HCT116 (cell line): ENCODE data around the gene CDS1. TPM values are rescaled to one million over a fixed set of nuclear protein-coding genes. Genes with fewer than 3 reads are reported as not detected.

ENCODE experiments used
- ATAC-seq: fragments of 200-7000 bp; cut with Tn5 transposase; 2 replicates; pipeline ENCODE4 v1.9.1; 2020; ENCODE audit warnings: mild to moderate bottlenecking, moderate library complexity
- BruUV-seq: library from RNA; stranded (reverse); fragments of 400-500 nt; replicated peaks from 2 replicates; lab custom pipeline; 2021; lab: Mats Ljungman, UMichigan
- CTCF ChIA-PET: fragments of 300-600 bp; sonication (Branson Sonifier 250); formaldehyde crosslinking; loops from one replicate; lab custom pipeline; 2021; ENCODE audit warnings: antibody characterized with exemption; lab: Charles Lee
- POLR2A ChIA-PET: fragments of 300-600, 350-600 bp; sonication (Branson Sonifier 250); formaldehyde crosslinking; loops from one replicate; lab custom pipeline; 2021; ENCODE audit warnings: antibody characterized with exemption; lab: Charles Lee
- RAD21 ChIA-PET, 2 experiments: fragments of 300-600 bp; sonication (Branson Sonifier 250); formaldehyde crosslinking; loops; one replicate each; lab custom pipeline; 2023; ENCODE audit warnings: low total read pairs in 2 of 2; ENCODE audit not compliant: uncharacterized antibody in 2 of 2, unreplicated experiment in 2 of 2, low non-redundant PET in 1 of 2; lab: Charles Lee
- DNase-seq: peaks from one replicate; pipeline ENCODE4 v3.0.0-alpha.2; 2010; ENCODE audit warnings: low read depth, low spot score
- H2AFZ ChIP-seq: fragments of 200-600 bp; shearing (Covaris generic), sonication (generic); 2 replicates; pipeline ENCODE4 v1.6.1; 2017; ENCODE audit warnings: low read depth, mixed run types, mixed read lengths, antibody characterized with exemption, low read length; ENCODE audit not compliant: poor library complexity, severe bottlenecking
- H3K27ac ChIP-seq: 2 replicates; pipeline ENCODE4 v1.5.1; 2012; ENCODE audit warnings: low read depth, low read length
- H3K27me3 ChIP-seq: fragments of 200-600 bp; sonication (generic); 2 replicates; pipeline ENCODE4 v1.6.1; 2016; ENCODE audit warnings: mixed run types, low read length, mixed read lengths; ENCODE audit not compliant: insufficient read depth
- H3K36me3 ChIP-seq, 2 experiments: fragments of 200-500 bp in 1 of 2; fragments of 200-600 bp in 1 of 2; sonication (Bioruptor generic) in 1 of 2; sonication (generic) in 1 of 2; 2 replicates each; pipeline versions ENCODE4 v1.5.1 to v1.6.1; 2014 to 2016; ENCODE audit warnings: low read length in 2 of 2, inconsistent platforms in 1 of 2, mixed read lengths in 1 of 2, mixed run types in 1 of 2; ENCODE audit not compliant: insufficient read depth in 2 of 2, control insufficient read depth in 1 of 2
- H3K4me1 ChIP-seq, 2 experiments: fragments of 200-600 bp in 1 of 2; sonication (generic) in 1 of 2; 2 replicates each; pipeline versions ENCODE4 v1.5.1 to v1.6.1; 2012 to 2017; ENCODE audit warnings: low read length in 2 of 2, inconsistent platforms in 1 of 2, mild to moderate bottlenecking in 1 of 2, mixed read lengths in 1 of 2, mixed run types in 1 of 2, moderate library complexity in 1 of 2; ENCODE audit not compliant: insufficient read depth in 2 of 2, control insufficient read depth in 1 of 2
- H3K4me2 ChIP-seq: fragments of 200-600 bp; sonication (generic); 2 replicates; pipeline ENCODE4 v1.6.1; 2017; ENCODE audit warnings: mixed run types, low read length, mixed read lengths
- H3K4me3 ChIP-seq, 2 experiments: fragments of 200-600 bp in 1 of 2; sonication (generic) in 1 of 2; replicated peaks in 1 of 2; 2 replicates each; pipeline ENCODE4 v1.5.1; 2011 to 2016; ENCODE audit warnings: low read length in 2 of 2, control low read depth in 1 of 2, low read depth in 1 of 2, mild to moderate bottlenecking in 1 of 2, mixed read lengths in 1 of 2, mixed run types in 1 of 2
- H3K79me2 ChIP-seq: fragments of 200-600 bp; sonication (generic); 2 replicates; pipeline ENCODE4 v1.6.1; 2017; ENCODE audit warnings: mild to moderate bottlenecking, mixed run types, low read length, moderate library complexity, mixed read lengths; ENCODE audit not compliant: insufficient read depth
- H3K9ac ChIP-seq: fragments of 200-600 bp; sonication (generic); 2 replicates; pipeline ENCODE4 v1.6.1; 2016; ENCODE audit warnings: low read length, mixed read lengths
- H3K9me2 ChIP-seq: fragments of 200-600 bp; sonication (generic), shearing (Covaris generic); 2 replicates; pipeline ENCODE4 v1.6.1; 2017; ENCODE audit warnings: mixed run types, mild to moderate bottlenecking, moderate library complexity; ENCODE audit not compliant: insufficient read depth
- H3K9me3 ChIP-seq, 2 experiments: fragments of 200-500 bp in 1 of 2; fragments of 200-600 bp in 1 of 2; sonication (Bioruptor generic) in 1 of 2; sonication (generic) in 1 of 2; 2 replicates each; pipeline ENCODE4 v1.6.1; 2014 to 2017; ENCODE audit warnings: low read length in 2 of 2, mixed read lengths in 2 of 2, inconsistent platforms in 1 of 2, low read depth in 1 of 2, mild to moderate bottlenecking in 1 of 2, mixed run types in 1 of 2, moderate library complexity in 1 of 2; ENCODE audit not compliant: control insufficient read depth in 1 of 2, insufficient read depth in 1 of 2
- H4K20me1 ChIP-seq: fragments of 200-600 bp; sonication (generic), shearing (Covaris generic); 2 replicates; pipeline ENCODE4 v1.6.1; 2017; ENCODE audit warnings: mixed run types, mild to moderate bottlenecking, moderate library complexity; ENCODE audit not compliant: insufficient read depth
- CEBPB ChIP-seq: IDR thresholded peaks from 2 replicates; pipeline ENCODE4 v1.6.1; 2012; ENCODE audit warnings: low read depth
- EGR1 ChIP-seq: IDR thresholded peaks from 2 replicates; pipeline ENCODE4 v1.6.1; 2012; ENCODE audit warnings: low read depth
- FOSL1 ChIP-seq: IDR thresholded peaks from 2 replicates; pipeline ENCODE4 v1.6.1; 2012; ENCODE audit warnings: low read depth
- SP1 ChIP-seq: IDR thresholded peaks from 2 replicates; pipeline ENCODE4 v1.6.1; 2012; ENCODE audit warnings: low read depth
- TCF7L2 ChIP-seq: IDR thresholded peaks from 2 replicates; pipeline ENCODE4 v1.7.0; 2011; ENCODE audit warnings: borderline replicate concordance, inconsistent platforms; ENCODE audit not compliant: insufficient read depth, insufficient read length; ENCODE audit errors: extremely low read depth
- ZNF274 ChIP-seq: fragments of 200-500 bp; sonication (Bioruptor generic); IDR thresholded peaks from 2 replicates; pipeline ENCODE4 v1.6.1; 2014; ENCODE audit warnings: mild to moderate bottlenecking, low read depth, low read length, inconsistent platforms
- intact Hi-C: fragments of 100-400 bp; cut with micrococcal nuclease; formaldehyde crosslinking; loops from 2 replicates; pipeline ENCODE4 v1.10.0; 2022
- total RNA-seq: library from RNA; stranded (reverse); gene quantifications from one replicate; pipeline ENCODE4 v1.2.1, GENCODE V29; 2021; ENCODE audit not compliant: unreplicated experiment
- TF ChIP-seq, protein P1 (sequence below), 3 experiments: fragments of 200-600 bp in 1 of 3; sonication (generic) in 1 of 3; IDR thresholded peaks in 2 of 3; conservative IDR thresholded peaks in 1 of 3; 2 replicates each; pipeline ENCODE4 v1.5.1; 2012 to 2017; ENCODE audit warnings: low read depth in 2 of 3, low read length in 2 of 3, antibody characterized with exemption in 1 of 3, borderline replicate concordance in 1 of 3, control low read depth in 1 of 3, mild to moderate bottlenecking in 1 of 3, mixed read lengths in 1 of 3, mixed run types in 1 of 3, moderate library complexity in 1 of 3; ENCODE audit not compliant: insufficient read depth in 1 of 3

Gene CDS1
- total RNA-seq, 1 experiment from 2014 or later: 14.6 TPM

DNA sequence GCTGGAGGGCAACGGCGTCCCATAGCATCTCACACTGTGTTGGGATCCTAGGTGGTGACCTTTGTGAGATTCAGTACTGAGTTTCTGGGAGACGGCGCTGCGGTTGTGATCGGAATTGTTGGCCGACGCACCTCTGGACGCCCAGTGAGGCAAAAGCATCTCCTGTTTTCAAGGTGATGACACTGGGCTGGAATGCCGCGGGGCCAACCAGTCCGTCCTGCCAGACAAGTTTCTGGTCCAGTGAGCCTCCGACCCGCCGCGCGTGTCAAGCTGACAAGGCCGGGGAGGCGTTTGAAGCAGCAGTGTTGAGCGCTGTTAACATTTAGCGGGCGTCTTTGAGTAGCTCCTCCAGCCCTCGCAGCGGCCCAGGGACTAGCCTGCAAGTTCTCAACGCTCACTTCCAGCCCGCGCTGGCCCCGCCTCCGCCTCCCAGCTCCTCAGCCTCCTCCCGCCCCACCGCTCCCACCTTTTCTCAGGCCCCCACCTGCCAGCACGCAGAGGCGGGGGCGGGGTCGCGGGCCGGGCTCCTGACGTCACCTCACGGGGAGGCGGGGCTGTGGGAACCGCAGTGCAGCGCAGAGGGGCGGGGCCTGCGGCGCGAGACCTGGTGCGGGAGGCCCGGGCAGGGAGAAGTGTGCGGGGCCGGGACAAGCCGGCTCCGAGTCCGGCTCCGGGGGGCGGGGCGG, 482 bp upstream of the CDS1 start (continued):
- TF ChIP-seq FOSL1 (0 out of 2 replicates have a peak, but pooled peaks have one; percentile 50), SP1 (peak; percentile 96), CEBPB (peak; percentile 74), TCF7L2 (peak; percentile 74), EGR1 (peak; percentile 90)
- TF ChIP-seq, all 23 proteins: peak for 14

DNA sequence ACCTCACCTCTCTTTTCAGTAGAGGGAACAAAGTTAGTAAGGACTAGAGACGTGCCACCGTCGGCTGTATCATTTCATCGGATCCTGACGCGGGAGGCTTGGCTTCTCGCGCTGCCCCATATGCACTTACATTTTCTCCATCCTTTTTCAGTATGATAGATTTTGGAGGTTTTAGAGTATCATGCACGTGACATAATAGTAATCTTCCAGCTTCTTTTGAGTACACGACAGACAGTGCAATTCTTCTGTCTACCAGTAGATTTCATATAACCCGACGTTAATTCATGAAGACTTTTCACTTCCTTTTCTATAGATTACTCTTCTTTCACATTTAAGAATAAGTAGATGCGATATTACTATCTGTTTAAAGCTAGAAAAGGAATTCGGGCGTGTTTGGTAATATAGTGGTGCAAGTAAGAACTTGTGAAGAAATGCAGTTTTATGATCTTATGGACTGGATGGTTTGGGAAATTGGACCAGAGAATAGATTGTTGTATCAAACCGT, 1.0 kb downstream of the CDS1 start:
- Histone ChIP-seq H3K4me2 (peak overlapping the region; percentile 87), H3K27ac (peak overlapping the region; percentile 82), H3K9me2 (no peaks in the 10 kb centered on the region), H3K27me3 (no peaks in the 10 kb centered on the region), H2AFZ (no peak overlapping the region), H4K20me1 (no peaks in the 10 kb centered on the region), H3K79me2 (peaks cover 26% of the 10 kb centered on the region), H3K9me3 (no peaks in the 10 kb centered on the region), H3K4me3 (peak overlapping the region; percentile 72 to 81), H3K36me3 (no peaks in the 10 kb centered on the region), H3K4me1 (peaks cover 16 to 32% of the 10 kb centered on the region in 2 experiments), H3K9ac (peak overlapping the region; percentile 77)
- POLR2A ChIA-PET: no interaction called here
- DNase-seq (no peak), ATAC-seq (no peak)
- no TSS peak for BruUV-seq
- RAD21 ChIA-PET: interaction anchor here in 1 of 2 experiments (0.6 kb wide), 1 partner anchor 383 kb away, joined by 3 read pairs; no protein-coding TSS in a partner anchor
- CTCF ChIA-PET: no interaction called here
- no peak for TF ChIP-seq ZNF274
- TF ChIP-seq, protein P1, sequence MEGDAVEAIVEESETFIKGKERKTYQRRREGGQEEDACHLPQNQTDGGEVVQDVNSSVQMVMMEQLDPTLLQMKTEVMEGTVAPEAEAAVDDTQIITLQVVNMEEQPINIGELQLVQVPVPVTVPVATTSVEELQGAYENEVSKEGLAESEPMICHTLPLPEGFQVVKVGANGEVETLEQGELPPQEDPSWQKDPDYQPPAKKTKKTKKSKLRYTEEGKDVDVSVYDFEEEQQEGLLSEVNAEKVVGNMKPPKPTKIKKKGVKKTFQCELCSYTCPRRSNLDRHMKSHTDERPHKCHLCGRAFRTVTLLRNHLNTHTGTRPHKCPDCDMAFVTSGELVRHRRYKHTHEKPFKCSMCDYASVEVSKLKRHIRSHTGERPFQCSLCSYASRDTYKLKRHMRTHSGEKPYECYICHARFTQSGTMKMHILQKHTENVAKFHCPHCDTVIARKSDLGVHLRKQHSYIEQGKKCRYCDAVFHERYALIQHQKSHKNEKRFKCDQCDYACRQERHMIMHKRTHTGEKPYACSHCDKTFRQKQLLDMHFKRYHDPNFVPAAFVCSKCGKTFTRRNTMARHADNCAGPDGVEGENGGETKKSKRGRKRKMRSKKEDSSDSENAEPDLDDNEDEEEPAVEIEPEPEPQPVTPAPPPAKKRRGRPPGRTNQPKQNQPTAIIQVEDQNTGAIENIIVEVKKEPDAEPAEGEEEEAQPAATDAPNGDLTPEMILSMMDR (IDR thresholded peaks at IDR 0.05 in 2 of 3, conservative IDR thresholded peaks at IDR 0.05 in 1 of 3; ENCODE audit: borderline replicate concordance in 1 of 3, insufficient read depth in 1 of 3, low read depth in 2 of 3, low read length in 2 of 3): peak in 1 of 3 experiments; percentile 25; a peak in 1 of 6 replicates
- TF ChIP-seq, all 23 proteins: peak for 1
- intact Hi-C loops: loop anchor here (2.0 to 5.0 kb wide), 2 partner anchors 108 to 383 kb away; partner anchors contain the start of gene WDFY3
